SK-N-MC (cell line): ENCODE measurements around the gene SPINK7.

Experiments
- EZH2 ChIP-seq: fragments of 200-600 bp; sonication (generic); IDR thresholded peaks from one replicate; pipeline ENCODE4 v1.6.1; 2017; ENCODE audit warnings: antibody characterized with exemption
- FOXP2 ChIP-seq: optimal IDR thresholded peaks from 2 replicates; pipeline ENCODE3; 2011; ENCODE audit warnings: mild to moderate bottlenecking, moderate library complexity; ENCODE audit not compliant: insufficient read depth; ENCODE audit errors: extremely low read length, control extremely low read depth
- POLR2AphosphoS5 ChIP-seq: IDR thresholded peaks from 2 replicates; pipeline ENCODE4 v1.6.1; 2012; ENCODE audit warnings: mild to moderate bottlenecking, low read depth, low read length, borderline replicate concordance

DNA sequence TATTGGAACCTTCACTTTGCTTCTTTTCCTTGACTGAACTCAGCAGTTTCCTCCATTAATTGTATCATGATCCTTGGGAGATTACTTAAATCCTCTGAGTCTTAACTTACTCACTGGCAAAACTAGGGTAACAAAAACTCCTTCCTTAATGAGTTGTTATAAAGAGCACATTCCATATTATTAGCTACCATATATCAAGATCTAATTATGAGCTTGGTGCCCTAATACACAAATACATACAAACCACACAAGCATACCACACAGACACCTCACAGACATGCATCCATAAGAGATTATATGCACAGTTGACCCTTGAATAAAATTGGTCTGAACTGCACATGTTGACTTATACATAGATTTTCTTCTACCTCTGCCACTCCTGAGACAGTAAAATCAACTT lies 2.5 kb upstream of the SPINK7 start:
- TF ChIP-seq POLR2AphosphoS5 (no peak), FOXP2 (no peak), EZH2 (no peak)
